Measurements from ENCODE around the gene APBB2. TPM values are rescaled to one million over a fixed set of nuclear protein-coding genes. Genes with fewer than 3 reads are reported as not detected.
A peak's percentile ranks its signal among the peaks of the same experiment; 100 is the strongest.

APBB2 gene
- total RNA-seq, 1 experiment from 2014 or later: 49.0 TPM

GRCh38 chr4:41146196-41146595 lies 68.1 kb downstream of the APBB2 start:
- no peak overlapping the region for H3K4me3 Mint-ChIP-seq
- peaks cover 32% of the 10 kb centered on the region for H3K4me1 Mint-ChIP-seq
- no peaks in the 10 kb centered on the region for H3K27me3 Mint-ChIP-seq (ENCODE audit: low read depth)
- H3K27ac Mint-ChIP-seq: peak overlapping the region; percentile 71
- H3K36me3 Mint-ChIP-seq: peaks cover 5% of the 10 kb centered on the region; the same call in 1 of the 2 replicates
- ChIA-PET POLR2A (no interaction called here), CTCF (interaction anchor here (0.9 to 1.1 kb wide), 3 partner anchors 11 to 170 kb away, joined by 3 to 4 read pairs (median 3); partner anchors contain the start of gene APBB2)
- ATAC-seq (no peak), DNase-seq (ENCODE audit: low spot score) (no peak)
- no peaks in the 10 kb centered on the region for H3K9me3 Mint-ChIP-seq
- TF ChIP-seq GTF2I (CRISPR knock-in tag; conservative IDR thresholded peaks at IDR 0.05): no peak
- no peak for TF ChIP-seq E2F4 (CRISPR knock-in tag; IDR thresholded peaks at IDR 0.05; ENCODE audit: borderline replicate concordance, low read depth)
- no peak for TF ChIP-seq RORB (CRISPR knock-in tag; IDR thresholded peaks at IDR 0.05)
- TF ChIP-seq FOXJ3 (CRISPR knock-in tag; IDR thresholded peaks at IDR 0.05; ENCODE audit: borderline replicate concordance): no peak
- no peak for TF ChIP-seq ATF3 (CRISPR knock-in tag; conservative IDR thresholded peaks at IDR 0.05)
- no peak for TF ChIP-seq FOXP4 (CRISPR knock-in tag; IDR thresholded peaks at IDR 0.05)
- no peak for TF ChIP-seq NR2C2 (CRISPR knock-in tag; IDR thresholded peaks at IDR 0.05)
- TF ChIP-seq ELF4 (CRISPR knock-in tag; IDR thresholded peaks at IDR 0.05; ENCODE audit: low read depth): no peak
- TF ChIP-seq JAZF1 (CRISPR knock-in tag; IDR thresholded peaks at IDR 0.05): no peak
- no peak for TF ChIP-seq ARID4B (CRISPR knock-in tag; IDR thresholded peaks at IDR 0.05; ENCODE audit: borderline replicate concordance)
- TF ChIP-seq TCF7 (CRISPR knock-in tag; IDR thresholded peaks at IDR 0.05; ENCODE audit: low read depth): no peak
- no peak for TF ChIP-seq NR3C1 (CRISPR knock-in tag; conservative IDR thresholded peaks at IDR 0.05; ENCODE audit: low read depth)
- no peak for TF ChIP-seq ZNF281 (CRISPR knock-in tag; IDR thresholded peaks at IDR 0.05)
- TF ChIP-seq HMGA2 (CRISPR knock-in tag; IDR thresholded peaks at IDR 0.05): no peak
- no peak for TF ChIP-seq ZNF263 (CRISPR knock-in tag; IDR thresholded peaks at IDR 0.05; ENCODE audit: low read depth)
- no peak for TF ChIP-seq EMX1 (CRISPR knock-in tag; IDR thresholded peaks at IDR 0.05)
- TF ChIP-seq CREM (CRISPR knock-in tag; IDR thresholded peaks at IDR 0.05): no peak
- TF ChIP-seq ATF2 (CRISPR knock-in tag; IDR thresholded peaks at IDR 0.05; ENCODE audit: borderline replicate concordance, low read depth): no peak
